OCI-LY3 (cell line): ENCODE measurements around the gene IRX4.

ENCODE experiments used
- EZH2phosphoT487 ChIP-seq: fragments of 200-600 bp; shearing (Covaris generic); IDR thresholded peaks from 2 replicates; pipeline ENCODE4 v1.6.1; 2018; ENCODE audit warnings: antibody characterized with exemption, mixed run types, low read depth
- TF ChIP-seq, protein P1 (sequence below): fragments of 200-600, 300-600 bp; sonication (generic); IDR thresholded peaks from 2 replicates; pipeline ENCODE4 v1.5.1; 2014; ENCODE audit warnings: antibody characterized with exemption, low read length, low read depth

DNA sequence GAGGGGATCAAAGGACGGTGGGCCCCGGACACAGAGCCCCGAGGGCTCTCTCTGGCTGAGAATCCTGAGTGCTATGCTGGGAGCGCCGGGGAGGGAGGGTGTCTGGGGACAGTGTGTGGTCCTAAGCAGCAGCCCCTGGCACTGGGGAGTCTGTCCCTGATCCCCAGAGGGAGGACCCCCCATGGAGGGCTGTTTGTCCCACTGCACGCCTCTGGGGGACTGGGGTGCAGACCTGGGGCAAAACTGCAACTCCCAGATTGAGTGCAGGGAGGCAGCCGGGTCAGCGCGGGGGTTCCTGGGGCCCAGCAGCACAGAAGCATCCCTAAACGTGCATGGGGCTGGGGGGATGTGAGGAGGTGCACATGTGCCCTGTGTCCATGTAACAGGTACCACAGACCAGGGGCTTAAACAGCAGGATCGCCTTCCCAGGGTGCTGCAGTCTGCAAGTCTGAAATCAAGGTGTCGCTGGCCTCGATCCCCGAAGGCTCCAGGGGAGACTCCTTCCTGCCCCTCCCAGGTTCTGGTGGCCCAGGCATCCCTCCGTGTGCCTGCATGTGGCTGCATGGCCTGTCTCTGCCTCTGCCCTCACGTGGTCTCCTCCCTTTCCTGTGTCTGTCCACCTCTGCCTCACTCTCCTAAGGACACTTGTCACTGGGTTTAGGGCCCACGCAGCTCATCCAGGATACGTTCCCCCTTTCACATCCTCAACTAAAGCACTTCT is 35.9 kb upstream of the IRX4 start:
- TF ChIP-seq EZH2phosphoT487, result no peak
- TF ChIP-seq, protein P1, sequence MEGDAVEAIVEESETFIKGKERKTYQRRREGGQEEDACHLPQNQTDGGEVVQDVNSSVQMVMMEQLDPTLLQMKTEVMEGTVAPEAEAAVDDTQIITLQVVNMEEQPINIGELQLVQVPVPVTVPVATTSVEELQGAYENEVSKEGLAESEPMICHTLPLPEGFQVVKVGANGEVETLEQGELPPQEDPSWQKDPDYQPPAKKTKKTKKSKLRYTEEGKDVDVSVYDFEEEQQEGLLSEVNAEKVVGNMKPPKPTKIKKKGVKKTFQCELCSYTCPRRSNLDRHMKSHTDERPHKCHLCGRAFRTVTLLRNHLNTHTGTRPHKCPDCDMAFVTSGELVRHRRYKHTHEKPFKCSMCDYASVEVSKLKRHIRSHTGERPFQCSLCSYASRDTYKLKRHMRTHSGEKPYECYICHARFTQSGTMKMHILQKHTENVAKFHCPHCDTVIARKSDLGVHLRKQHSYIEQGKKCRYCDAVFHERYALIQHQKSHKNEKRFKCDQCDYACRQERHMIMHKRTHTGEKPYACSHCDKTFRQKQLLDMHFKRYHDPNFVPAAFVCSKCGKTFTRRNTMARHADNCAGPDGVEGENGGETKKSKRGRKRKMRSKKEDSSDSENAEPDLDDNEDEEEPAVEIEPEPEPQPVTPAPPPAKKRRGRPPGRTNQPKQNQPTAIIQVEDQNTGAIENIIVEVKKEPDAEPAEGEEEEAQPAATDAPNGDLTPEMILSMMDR, result no peak
